Suprapubic skin (tissue), 4 donors: ENCODE measurements around the gene UBXN2A.

Source experiments
- CTCF ChIP-seq, 2 donors: fragments of 200-600 bp in 1 of 2; fragments of 450-650 bp in 1 of 2; sonication (generic) in 1 of 2; IDR thresholded peaks; one replicate each; pipeline ENCODE4 v1.5.1; 2016 to 2019; ENCODE audit warnings: antibody characterized with exemption in 2 of 2, mild to moderate bottlenecking in 1 of 2, moderate library complexity in 1 of 2
- EP300 ChIP-seq: sonication (generic); formaldehyde crosslinking; IDR thresholded peaks from one replicate; pipeline ENCODE4 v1.6.1; 2017; ENCODE audit warnings: antibody characterized with exemption
- POLR2A ChIP-seq, 2 donors: fragments of 450-650 bp; IDR thresholded peaks; one replicate each; pipeline ENCODE4 v1.6.1; 2017; ENCODE audit warnings: antibody characterized with exemption in 2 of 2, mild to moderate bottlenecking in 2 of 2, moderate library complexity in 2 of 2
- POLR2AphosphoS5 ChIP-seq, 3 donors: sonication (generic); formaldehyde crosslinking; IDR thresholded peaks; one replicate each; pipeline ENCODE4 v1.6.1; 2017; ENCODE audit warnings: antibody characterized with exemption in 3 of 3

GRCh38 chr2:23912054-23912453 lies 28.2 kb upstream of the UBXN2A start:
- no peak for TF ChIP-seq CTCF (IDR thresholded peaks at IDR 0.05)
- no peak for TF ChIP-seq POLR2A (IDR thresholded peaks at IDR 0.05)
- no peak for TF ChIP-seq EP300
- no peak for TF ChIP-seq POLR2AphosphoS5 (IDR thresholded peaks at IDR 0.05)
